GM12874 (cell line): ENCODE results near the gene ELAVL4.

Experiments used
- CTCF ChIP-seq: IDR thresholded peaks from 2 replicates; pipeline ENCODE4 v1.5.1; 2011; ENCODE audit warnings: low read depth, mild to moderate bottlenecking, control low read depth, low read length, moderate library complexity; ENCODE audit not compliant: insufficient read depth

ELAVL4 gene

GRCh38 chr1:50112193-50112592, 3.5 kb downstream of the ELAVL4 start:
- no peak for TF ChIP-seq CTCF

GRCh38 chr1:50123071-50123470, 14.4 kb downstream of the ELAVL4 start:
- no peak for TF ChIP-seq CTCF

GRCh38 chr1:50126927-50127715, 18.4 kb downstream of the ELAVL4 start:
- TF ChIP-seq CTCF: no peak

GRCh38 chr1:50129201-50129600, 20.5 kb downstream of the ELAVL4 start:
- TF ChIP-seq CTCF: no peak

- no peak for TF ChIP-seq CTCF
Measured at GRCh38 chr1:50132347-50132894, 23.7 kb downstream of the ELAVL4 start.

GRCh38 chr1:50135716-50136115, 27.0 kb downstream of the ELAVL4 start:
- TF ChIP-seq CTCF: no peak

GRCh38 chr1:50139339-50140181, 30.8 kb downstream of the ELAVL4 start:
- no peak for TF ChIP-seq CTCF
